ENCODE results near the gene BRCA2.

BRCA2 gene

DNA sequence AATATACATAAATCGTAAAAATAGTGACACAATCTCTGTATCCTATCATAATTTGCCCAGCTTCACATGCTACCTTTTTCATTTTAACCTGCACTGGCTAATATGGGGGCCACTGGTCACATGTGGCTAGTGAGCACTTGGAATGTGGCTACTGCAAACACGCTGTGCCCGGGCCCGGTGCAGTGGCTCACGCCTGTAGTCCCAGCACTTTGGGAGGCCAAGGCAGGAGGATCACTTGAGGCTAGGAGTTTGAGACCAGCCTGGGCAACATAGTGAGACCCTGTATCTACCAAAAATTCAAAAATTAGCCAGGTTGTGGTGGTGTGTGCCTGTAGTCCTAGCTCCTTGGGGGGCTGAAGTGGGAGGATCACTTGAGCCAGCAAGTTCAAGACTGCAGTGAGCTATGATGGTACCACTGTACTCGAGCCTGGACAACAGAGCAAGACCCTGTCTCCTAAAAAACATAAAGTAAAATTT is 114.2 kb downstream of the BRCA2 start:
- no peak for DNase-seq (ENCODE audit: low spot score)

- DNase-seq (ENCODE audit: low spot score) = no peak
Measured at GRCh38 chr13:32430018-32430747, 114.9 kb downstream of the BRCA2 start.

GRCh38 chr13:32431361-32431760 is 116.1 kb downstream of the BRCA2 start:
- DNase-seq (ENCODE audit: low spot score) = no peak

DNA sequence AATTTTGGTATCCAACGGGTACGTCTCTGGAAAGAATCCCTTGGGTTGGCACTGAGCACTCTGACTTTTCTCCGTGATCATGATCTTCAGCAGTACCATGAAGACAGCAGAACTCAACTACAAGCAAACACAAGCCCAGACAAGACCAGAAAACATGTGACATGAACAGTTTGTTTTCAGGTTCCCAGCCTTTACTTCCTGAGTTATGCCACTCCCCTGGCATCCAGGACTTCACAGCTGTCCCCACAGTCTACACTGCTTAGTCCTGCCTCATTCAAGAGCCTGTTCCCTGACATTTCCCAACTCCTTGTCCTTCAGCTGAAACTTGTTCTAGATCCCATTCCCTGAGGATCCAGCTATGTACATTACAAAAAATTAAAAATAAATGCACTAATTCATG is 117.5 kb downstream of the BRCA2 start:
- no peak for DNase-seq (ENCODE audit: low spot score)

GRCh38 chr13:32438871-32439270 is 123.6 kb downstream of the BRCA2 start:
- no peak for DNase-seq (ENCODE audit: low spot score)

DNA sequence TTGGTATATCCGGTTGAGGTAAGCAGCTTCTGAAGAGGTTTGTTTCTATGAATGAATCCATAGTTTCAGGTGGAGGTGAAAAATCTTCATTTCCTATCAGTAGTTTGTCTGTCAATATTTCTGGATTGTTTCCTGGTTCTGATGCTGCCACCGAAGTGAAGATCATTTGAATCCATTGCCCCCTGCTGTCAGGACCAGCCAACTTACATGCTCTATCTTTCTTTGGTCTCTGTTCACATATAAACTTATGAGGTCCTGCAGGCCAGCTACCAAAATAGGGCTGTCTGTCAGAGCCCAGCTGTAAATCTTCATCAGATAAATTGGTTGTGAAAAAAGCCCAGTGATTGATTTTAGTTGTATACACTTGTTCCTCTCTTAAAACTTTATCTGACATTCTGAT is 127.8 kb downstream of the BRCA2 start:
- no peak for DNase-seq (ENCODE audit: low spot score)

- no peak for DNase-seq (ENCODE audit: low spot score)
Measured at GRCh38 chr13:32445461-32445860, 130.2 kb downstream of the BRCA2 start.

DNA sequence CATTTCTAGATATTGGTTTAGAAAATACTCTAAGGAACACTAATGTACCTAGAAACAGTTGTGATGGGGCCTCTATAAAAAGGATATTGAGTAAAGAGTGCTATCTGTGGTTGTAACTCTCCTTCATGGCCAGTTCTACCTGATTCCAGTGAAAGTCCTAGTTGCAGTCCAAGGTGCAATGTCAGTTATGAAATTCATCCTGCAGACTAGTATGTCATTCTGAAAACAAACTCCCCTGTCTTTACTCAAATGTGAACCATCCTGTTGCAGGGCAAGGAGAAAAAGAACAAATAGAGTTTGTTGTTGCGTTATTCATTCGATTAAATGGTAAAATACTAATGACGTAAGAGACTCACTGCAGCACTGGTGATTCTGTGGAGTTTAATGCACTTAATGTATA is 130.9 kb downstream of the BRCA2 start:
- no peak for DNase-seq (ENCODE audit: low spot score)

- no peak for DNase-seq (ENCODE audit: low spot score)
Measured at GRCh38 chr13:32446773-32447465, 131.6 kb downstream of the BRCA2 start.

- DNase-seq (ENCODE audit: low spot score) = no peak
Measured at GRCh38 chr13:32447894-32448623, 132.8 kb downstream of the BRCA2 start.

- DNase-seq (ENCODE audit: low spot score) = no peak
Measured at GRCh38 chr13:32448972-32449371, 133.7 kb downstream of the BRCA2 start.
